ENCODE results near the gene ATP5F1D. TPM values are rescaled to one million over a fixed set of nuclear protein-coding genes. Genes with fewer than 3 reads are reported as not detected.

Gene ATP5F1D
- total RNA-seq, 4 donors from 2014 or later, result 88.3 to 299 (median 206) TPM

- H3K4me3 ChIP-seq, result peak overlapping the region in 1 of 4 donors; percentile 77
- no peaks in the 10 kb centered on the region for H3K9me3 ChIP-seq
- no peak for DNase-seq
- no peak for TF ChIP-seq POLR2A (IDR thresholded peaks at IDR 0.05)
- no peak for TF ChIP-seq CTCF (IDR thresholded peaks at IDR 0.05)
- H3K36me3 ChIP-seq, result peaks cover 0 to 44% (median 0%) of the 10 kb centered on the region in 3 donors
- H3K27me3 ChIP-seq, result no peaks in the 10 kb centered on the region
- peaks cover 5 to 79% (median 59%) of the 10 kb centered on the region in 4 donors for H3K4me1 ChIP-seq
- H3K27ac ChIP-seq, result peak overlapping the region in 3 of 4 donors; percentile 23 to 99 (median 99)
Observed at GRCh38 chr19:1272423-1273262, 31.1 kb downstream of the ATP5F1D start.

GRCh38 chr19:1273263-1274041, 31.9 kb downstream of the ATP5F1D start:
- Histone ChIP-seq H3K27ac (peak overlapping the region in 3 of 4 donors; percentile 23 to 99 (median 98)), H3K27me3 (no peaks in the 10 kb centered on the region), H3K9me3 (no peaks in the 10 kb centered on the region), H3K4me3 (no peak overlapping the region), H3K36me3 (peaks cover 0 to 44% (median 0%) of the 10 kb centered on the region in 3 donors), H3K4me1 (peaks cover 2 to 71% (median 52%) of the 10 kb centered on the region in 4 donors)
- TF ChIP-seq CTCF (IDR thresholded peaks at IDR 0.05) (no peak), POLR2A (IDR thresholded peaks at IDR 0.05) (no peak)
- no peak for DNase-seq

GRCh38 chr19:1274081-1274851, 32.7 kb downstream of the ATP5F1D start:
- TF ChIP-seq POLR2A (IDR thresholded peaks at IDR 0.05), result no peak
- no peak for TF ChIP-seq CTCF (IDR thresholded peaks at IDR 0.05)
- no peak for DNase-seq
- Histone ChIP-seq H3K9me3 (no peaks in the 10 kb centered on the region), H3K27me3 (no peaks in the 10 kb centered on the region), H3K36me3 (peaks cover 0 to 50% (median 0%) of the 10 kb centered on the region in 3 donors), H3K27ac (peak overlapping the region; percentile 95 to 100 (median 98)), H3K4me1 (peaks cover 0 to 67% (median 48%) of the 10 kb centered on the region in 4 donors), H3K4me3 (peak overlapping the region in 3 of 4 donors; percentile 85 to 90 (median 89))

- no peaks in the 10 kb centered on the region for H3K27me3 ChIP-seq
- peaks cover 0 to 68% (median 47%) of the 10 kb centered on the region in 4 donors for H3K4me1 ChIP-seq
- no peak for TF ChIP-seq POLR2A (IDR thresholded peaks at IDR 0.05)
- no peak for TF ChIP-seq CTCF (IDR thresholded peaks at IDR 0.05)
- H3K9me3 ChIP-seq, result no peaks in the 10 kb centered on the region
- peaks cover 0 to 54% (median 0%) of the 10 kb centered on the region in 3 donors for H3K36me3 ChIP-seq
- H3K27ac ChIP-seq, result peak overlapping the region; percentile 95 to 100 (median 98)
- H3K4me3 ChIP-seq, result peak overlapping the region; percentile 64 to 90 (median 87)
- DNase-seq, result no peak
Observed at GRCh38 chr19:1274852-1275259, 33.3 kb downstream of the ATP5F1D start.
